Liver (tissue), 9 donors: ENCODE measurements around the gene RAB9B. TPM values are rescaled to one million over a fixed set of nuclear protein-coding genes. Genes with fewer than 3 reads are reported as not detected.

ENCODE experiments used
- DNase-seq: peaks from one replicate; pipeline ENCODE4 v3.0.0-alpha.2; 2017; ENCODE audit warnings: low spot score
- H3K27ac ChIP-seq, 2 donors: one replicate each; pipeline ENCODE4 v1.7.0; 2013; ENCODE audit warnings: inconsistent platforms in 2 of 2, low read length in 2 of 2, control low read depth in 1 of 2, low read depth in 1 of 2, mild to moderate bottlenecking in 1 of 2
- H3K27me3 ChIP-seq, 4 donors: one replicate each; pipeline versions ENCODE4 v1.6.1 to v1.7.0; 2013; ENCODE audit warnings: low read length in 3 of 4, inconsistent platforms in 1 of 4, mild to moderate bottlenecking in 1 of 4, moderate library complexity in 1 of 4; ENCODE audit not compliant: control insufficient read depth in 4 of 4, insufficient read depth in 4 of 4
- H3K36me3 ChIP-seq, 4 donors: one replicate each; pipeline versions ENCODE4 v1.6.1 to v1.7.0; 2013; ENCODE audit warnings: low read length in 3 of 4, mild to moderate bottlenecking in 3 of 4, low read depth in 1 of 4, moderate library complexity in 1 of 4; ENCODE audit not compliant: control insufficient read depth in 4 of 4, insufficient read depth in 3 of 4
- H3K4me1 ChIP-seq, 4 donors: one replicate each; pipeline versions ENCODE4 v1.6.1 to v1.7.0; 2013; ENCODE audit warnings: low read length in 3 of 4, mild to moderate bottlenecking in 3 of 4, moderate library complexity in 1 of 4; ENCODE audit not compliant: control insufficient read depth in 4 of 4, insufficient read depth in 4 of 4
- H3K4me3 ChIP-seq, 3 donors: one replicate each; pipeline versions ENCODE4 v1.6.1 to v1.7.0; 2013; ENCODE audit warnings: low read length in 3 of 3, control low read depth in 1 of 3, low read depth in 1 of 3, mild to moderate bottlenecking in 1 of 3
- H3K9ac ChIP-seq, 2 donors: one replicate each; pipeline ENCODE4 v1.7.0; 2013; ENCODE audit warnings: low read length in 2 of 2, mild to moderate bottlenecking in 2 of 2, moderate library complexity in 2 of 2, control low read depth in 1 of 2, low read depth in 1 of 2
- H3K9me3 ChIP-seq, 4 donors: one replicate each; pipeline versions ENCODE4 v1.6.1 to v1.7.0; 2013; ENCODE audit warnings: low read length in 3 of 4; ENCODE audit not compliant: control insufficient read depth in 4 of 4
- ATF3 ChIP-seq: IDR thresholded peaks from 2 replicates; pipeline ENCODE4 v1.6.1; 2016; ENCODE audit warnings: antibody characterized with exemption
- CTCF ChIP-seq: fragments of 150-350 bp; IDR thresholded peaks from 2 replicates; pipeline ENCODE4 v1.5.1; 2017; ENCODE audit warnings: improper control_type of control experiment, low read depth, low read length; ENCODE audit not compliant: missing input control
- FOXA1 ChIP-seq: IDR thresholded peaks from 2 replicates; pipeline ENCODE4 v1.6.1; 2016; ENCODE audit warnings: antibody characterized with exemption
- JUND ChIP-seq, 2 donors: IDR thresholded peaks; 2 replicates each; pipeline ENCODE4 v1.6.1; 2016; ENCODE audit warnings: antibody characterized with exemption in 2 of 2
- MAX ChIP-seq: IDR thresholded peaks from 2 replicates; pipeline ENCODE4 v1.6.1; 2016; ENCODE audit warnings: antibody characterized with exemption
- RAD21 ChIP-seq, 2 donors: IDR thresholded peaks; 2 replicates each; pipeline ENCODE4 v1.6.1; 2016; ENCODE audit warnings: antibody characterized with exemption in 2 of 2, mild to moderate bottlenecking in 2 of 2
- REST ChIP-seq: IDR thresholded peaks from 2 replicates; pipeline ENCODE4 v1.6.1; 2016; ENCODE audit warnings: antibody characterized with exemption, mild to moderate bottlenecking
- RXRA ChIP-seq, 2 donors: IDR thresholded peaks; 2 replicates each; pipeline ENCODE4 v1.6.1; 2017 to 2018; ENCODE audit warnings: antibody characterized with exemption in 2 of 2, mild to moderate bottlenecking in 1 of 2
- SP1 ChIP-seq: IDR thresholded peaks from 2 replicates; pipeline ENCODE4 v1.6.1; 2018; ENCODE audit warnings: antibody characterized with exemption, mild to moderate bottlenecking
- ZBTB33 ChIP-seq: IDR thresholded peaks from 2 replicates; pipeline ENCODE4 v1.6.1; 2016; ENCODE audit warnings: antibody characterized with exemption
- WGBS: extraction: QIAGEN DNeasy Blood & Tissue Kit; methylation state at CpG from one replicate; pipeline ENCODE4 v1.1.7; 2013; 5-methylcytosine and 5-hydroxymethylcytosine counted together
- polyA plus RNA-seq, 2 donors: library from polyadenylated mRNA; stranded (reverse) in 1 of 2; unstranded in 1 of 2; fragments of 200-250 nt in 1 of 2; fragments of >200 nt in 1 of 2; fragmentation: Nextera tagmentation in 1 of 2; extraction: Ambion mirVana in 1 of 2; gene quantifications; one replicate each; pipeline versions ENCODE4 v1.2.1 to v1.2.3, GENCODE V29; 2013 to 2015
- total RNA-seq, 2 donors: library from RNA; depleted of rRNA; stranded (reverse); fragments of >200 nt; gene quantifications; one replicate each; pipeline ENCODE4 v1.2.3, GENCODE V29; 2014
- donor health status: healthy.
- donor health status: healthy.
- donor health status: healthy.
- donor health status: healthy.
- donor health status: healthy.

RAB9B gene
- total and polyA plus RNA-seq, 4 donors: 0.07 to 0.51 (median 0.23) TPM

GRCh38 chrX:103776546-103776945 lies 55.5 kb downstream of the RAB9B start, which contains the start of gene PLP1:
Gene PLP1 (plus strand): TSS chrX:103776840. CDS start chrX:103776996, 156 bp downstream.
- no peaks in the 10 kb centered on the region for H3K9me3 ChIP-seq
- WGBS: 59% methylated on average over 2 of the region's 2 CpGs
- no peaks in the 10 kb centered on the region for H3K4me1 ChIP-seq
- no peak for DNase-seq
- no peaks in the 10 kb centered on the region for H3K36me3 ChIP-seq
- no peak within 1 kb of the TSS for H3K4me3 ChIP-seq
- peaks cover 0 to 10% (median 0%) of the 10 kb centered on the region in 4 donors for H3K27me3 ChIP-seq
- no peak within 1 kb of the TSS for H3K27ac ChIP-seq
- no peak for TF ChIP-seq CTCF
- TF ChIP-seq RXRA (IDR thresholded peaks at IDR 0.05): no peak
- TF ChIP-seq REST: no peak
- no peak for TF ChIP-seq JUND (IDR thresholded peaks at IDR 0.05)
- TF ChIP-seq ZBTB33: no peak
- no peak for TF ChIP-seq MAX
- no peak for TF ChIP-seq SP1
- TF ChIP-seq ATF3: no peak
- no peak within 1 kb of the TSS for H3K9ac ChIP-seq

- H3K27ac ChIP-seq: no peak overlapping the region
- no peak for DNase-seq
- H3K9ac ChIP-seq: no peak overlapping the region
- no peaks in the 10 kb centered on the region for H3K36me3 ChIP-seq
- no peaks in the 10 kb centered on the region for H3K4me1 ChIP-seq
- WGBS: 65% methylated on average over 6 of the region's 6 CpGs
- no peak overlapping the region for H3K4me3 ChIP-seq
- peak; percentile 31 for TF ChIP-seq CTCF
- peak; percentile 58 to 69 for TF ChIP-seq RAD21 (IDR thresholded peaks at IDR 0.05)
- no peak for TF ChIP-seq FOXA1
- H3K27me3 ChIP-seq: peaks cover 0 to 14% (median 0%) of the 10 kb centered on the region in 4 donors
- H3K9me3 ChIP-seq: no peaks in the 10 kb centered on the region
These were observed 57.9 kb downstream of the RAB9B start for GRCh38 chrX:103774070-103774642.
